Measurements from ENCODE around the gene OR1L8.

DNA sequence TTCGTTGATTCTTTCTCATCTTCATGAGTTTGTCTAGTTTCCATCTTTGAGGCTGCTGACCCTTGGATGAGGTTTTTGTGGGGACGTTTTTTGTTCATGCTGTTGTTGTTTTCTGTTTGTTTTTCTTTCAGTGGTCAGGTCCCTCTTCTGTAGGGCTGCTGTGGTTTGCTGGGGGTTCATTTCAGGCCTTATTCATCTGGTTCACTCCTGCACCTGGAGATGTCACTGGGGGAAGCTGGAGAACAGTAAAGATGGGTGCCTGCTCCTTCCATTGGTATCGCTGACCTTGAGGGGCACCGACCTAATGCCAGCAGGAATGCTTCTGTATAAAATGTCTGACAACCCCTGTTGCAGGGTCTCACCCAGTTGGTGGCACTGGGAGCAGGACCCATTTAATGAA lies 21.7 kb downstream of the OR1L8 start:
- TF ChIP-seq, protein P1, sequence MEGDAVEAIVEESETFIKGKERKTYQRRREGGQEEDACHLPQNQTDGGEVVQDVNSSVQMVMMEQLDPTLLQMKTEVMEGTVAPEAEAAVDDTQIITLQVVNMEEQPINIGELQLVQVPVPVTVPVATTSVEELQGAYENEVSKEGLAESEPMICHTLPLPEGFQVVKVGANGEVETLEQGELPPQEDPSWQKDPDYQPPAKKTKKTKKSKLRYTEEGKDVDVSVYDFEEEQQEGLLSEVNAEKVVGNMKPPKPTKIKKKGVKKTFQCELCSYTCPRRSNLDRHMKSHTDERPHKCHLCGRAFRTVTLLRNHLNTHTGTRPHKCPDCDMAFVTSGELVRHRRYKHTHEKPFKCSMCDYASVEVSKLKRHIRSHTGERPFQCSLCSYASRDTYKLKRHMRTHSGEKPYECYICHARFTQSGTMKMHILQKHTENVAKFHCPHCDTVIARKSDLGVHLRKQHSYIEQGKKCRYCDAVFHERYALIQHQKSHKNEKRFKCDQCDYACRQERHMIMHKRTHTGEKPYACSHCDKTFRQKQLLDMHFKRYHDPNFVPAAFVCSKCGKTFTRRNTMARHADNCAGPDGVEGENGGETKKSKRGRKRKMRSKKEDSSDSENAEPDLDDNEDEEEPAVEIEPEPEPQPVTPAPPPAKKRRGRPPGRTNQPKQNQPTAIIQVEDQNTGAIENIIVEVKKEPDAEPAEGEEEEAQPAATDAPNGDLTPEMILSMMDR (IDR thresholded peaks at IDR 0.05) = no peak
- TF ChIP-seq HDAC2 (IDR thresholded peaks at IDR 0.05) (no peak), CEBPB (IDR thresholded peaks at IDR 0.05) (no peak), CBX8 (IDR thresholded peaks at IDR 0.05) (no peak), RAD21 (conservative IDR thresholded peaks at IDR 0.05 in 1 of 2, IDR thresholded peaks at IDR 0.05 in 1 of 2) (no peak), ZSCAN20 (CRISPR knock-in tag; IDR thresholded peaks at IDR 0.05) (no peak), CHD4 (IDR thresholded peaks at IDR 0.05; ENCODE audit: borderline replicate concordance) (no peak)
- TF ChIP-seq, protein P2, sequence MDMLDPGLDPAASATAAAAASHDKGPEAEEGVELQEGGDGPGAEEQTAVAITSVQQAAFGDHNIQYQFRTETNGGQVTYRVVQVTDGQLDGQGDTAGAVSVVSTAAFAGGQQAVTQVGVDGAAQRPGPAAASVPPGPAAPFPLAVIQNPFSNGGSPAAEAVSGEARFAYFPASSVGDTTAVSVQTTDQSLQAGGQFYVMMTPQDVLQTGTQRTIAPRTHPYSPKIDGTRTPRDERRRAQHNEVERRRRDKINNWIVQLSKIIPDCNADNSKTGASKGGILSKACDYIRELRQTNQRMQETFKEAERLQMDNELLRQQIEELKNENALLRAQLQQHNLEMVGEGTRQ (IDR thresholded peaks at IDR 0.05) = no peak
- TF ChIP-seq, protein P3, sequence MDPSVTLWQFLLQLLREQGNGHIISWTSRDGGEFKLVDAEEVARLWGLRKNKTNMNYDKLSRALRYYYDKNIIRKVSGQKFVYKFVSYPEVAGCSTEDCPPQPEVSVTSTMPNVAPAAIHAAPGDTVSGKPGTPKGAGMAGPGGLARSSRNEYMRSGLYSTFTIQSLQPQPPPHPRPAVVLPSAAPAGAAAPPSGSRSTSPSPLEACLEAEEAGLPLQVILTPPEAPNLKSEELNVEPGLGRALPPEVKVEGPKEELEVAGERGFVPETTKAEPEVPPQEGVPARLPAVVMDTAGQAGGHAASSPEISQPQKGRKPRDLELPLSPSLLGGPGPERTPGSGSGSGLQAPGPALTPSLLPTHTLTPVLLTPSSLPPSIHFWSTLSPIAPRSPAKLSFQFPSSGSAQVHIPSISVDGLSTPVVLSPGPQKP (IDR thresholded peaks at IDR 0.05; ENCODE audit: low read depth, low read length) = no peak
